ENCODE results near the gene LENG8. TPM values are rescaled to one million over a fixed set of nuclear protein-coding genes. Genes with fewer than 3 reads are reported as not detected.

Gene LENG8
- total and polyA plus RNA-seq, 10 of the 15 experiments (the other 5 are each of a cell fraction or from before 2014, with no cell fraction given), result 2.3 to 145 (median 34.4) TPM

DNA sequence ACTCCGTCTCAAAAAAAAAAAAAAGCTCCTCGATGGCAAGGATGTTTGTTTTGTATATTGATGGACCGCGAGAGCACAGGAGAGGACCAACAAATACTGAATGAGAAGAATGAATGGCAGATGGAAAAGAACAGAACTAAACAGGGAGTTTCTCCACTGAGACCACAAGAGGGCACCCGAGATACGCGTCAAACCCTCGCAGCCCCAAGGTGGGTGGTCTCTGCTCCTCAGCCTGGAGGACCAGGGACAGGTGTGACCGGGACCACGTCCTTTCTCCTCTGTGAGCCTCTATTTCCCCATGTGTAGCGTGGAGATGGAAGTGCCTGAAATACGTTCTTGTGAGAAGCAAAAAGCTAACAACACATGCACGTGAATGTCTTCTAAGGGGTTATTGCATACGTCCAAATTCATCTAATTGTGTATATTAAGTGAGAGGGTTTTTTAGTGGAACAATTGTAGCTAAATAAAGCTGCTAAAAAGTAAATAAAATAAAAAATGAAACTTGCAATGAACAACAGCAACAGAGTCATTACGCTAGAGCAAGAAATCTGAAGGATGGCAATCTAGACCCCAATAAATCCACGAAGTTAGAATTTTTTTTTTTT lies 32.4 kb downstream of the LENG8 start (continued):
- TF ChIP-seq, protein P1, sequence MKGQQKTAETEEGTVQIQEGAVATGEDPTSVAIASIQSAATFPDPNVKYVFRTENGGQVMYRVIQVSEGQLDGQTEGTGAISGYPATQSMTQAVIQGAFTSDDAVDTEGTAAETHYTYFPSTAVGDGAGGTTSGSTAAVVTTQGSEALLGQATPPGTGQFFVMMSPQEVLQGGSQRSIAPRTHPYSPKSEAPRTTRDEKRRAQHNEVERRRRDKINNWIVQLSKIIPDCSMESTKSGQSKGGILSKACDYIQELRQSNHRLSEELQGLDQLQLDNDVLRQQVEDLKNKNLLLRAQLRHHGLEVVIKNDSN (IDR thresholded peaks at IDR 0.05; ENCODE audit: borderline replicate concordance, extremely low read length, insufficient read depth, low read depth, low read length), result no peak
- TF ChIP-seq, protein P2, sequence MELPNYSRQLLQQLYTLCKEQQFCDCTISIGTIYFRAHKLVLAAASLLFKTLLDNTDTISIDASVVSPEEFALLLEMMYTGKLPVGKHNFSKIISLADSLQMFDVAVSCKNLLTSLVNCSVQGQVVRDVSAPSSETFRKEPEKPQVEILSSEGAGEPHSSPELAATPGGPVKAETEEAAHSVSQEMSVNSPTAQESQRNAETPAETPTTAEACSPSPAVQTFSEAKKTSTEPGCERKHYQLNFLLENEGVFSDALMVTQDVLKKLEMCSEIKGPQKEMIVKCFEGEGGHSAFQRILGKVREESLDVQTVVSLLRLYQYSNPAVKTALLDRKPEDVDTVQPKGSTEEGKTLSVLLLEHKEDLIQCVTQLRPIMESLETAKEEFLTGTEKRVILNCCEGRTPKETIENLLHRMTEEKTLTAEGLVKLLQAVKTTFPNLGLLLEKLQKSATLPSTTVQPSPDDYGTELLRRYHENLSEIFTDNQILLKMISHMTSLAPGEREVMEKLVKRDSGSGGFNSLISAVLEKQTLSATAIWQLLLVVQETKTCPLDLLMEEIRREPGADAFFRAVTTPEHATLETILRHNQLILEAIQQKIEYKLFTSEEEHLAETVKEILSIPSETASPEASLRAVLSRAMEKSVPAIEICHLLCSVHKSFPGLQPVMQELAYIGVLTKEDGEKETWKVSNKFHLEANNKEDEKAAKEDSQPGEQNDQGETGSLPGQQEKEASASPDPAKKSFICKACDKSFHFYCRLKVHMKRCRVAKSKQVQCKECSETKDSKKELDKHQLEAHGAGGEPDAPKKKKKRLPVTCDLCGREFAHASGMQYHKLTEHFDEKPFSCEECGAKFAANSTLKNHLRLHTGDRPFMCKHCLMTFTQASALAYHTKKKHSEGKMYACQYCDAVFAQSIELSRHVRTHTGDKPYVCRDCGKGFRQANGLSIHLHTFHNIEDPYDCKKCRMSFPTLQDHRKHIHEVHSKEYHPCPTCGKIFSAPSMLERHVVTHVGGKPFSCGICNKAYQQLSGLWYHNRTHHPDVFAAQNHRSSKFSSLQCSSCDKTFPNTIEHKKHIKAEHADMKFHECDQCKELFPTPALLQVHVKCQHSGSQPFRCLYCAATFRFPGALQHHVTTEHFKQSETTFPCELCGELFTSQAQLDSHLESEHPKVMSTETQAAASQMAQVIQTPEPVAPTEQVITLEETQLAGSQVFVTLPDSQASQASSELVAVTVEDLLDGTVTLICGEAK (IDR thresholded peaks at IDR 0.05; ENCODE audit: borderline replicate concordance), result no peak
- TF ChIP-seq POLR2AphosphoS5 (IDR thresholded peaks at IDR 0.05; ENCODE audit: low read length) (no peak), PML (IDR thresholded peaks at IDR 0.05; ENCODE audit: low read length) (no peak), HDGF (IDR thresholded peaks at IDR 0.05) (no peak)
- TF ChIP-seq, protein P3, sequence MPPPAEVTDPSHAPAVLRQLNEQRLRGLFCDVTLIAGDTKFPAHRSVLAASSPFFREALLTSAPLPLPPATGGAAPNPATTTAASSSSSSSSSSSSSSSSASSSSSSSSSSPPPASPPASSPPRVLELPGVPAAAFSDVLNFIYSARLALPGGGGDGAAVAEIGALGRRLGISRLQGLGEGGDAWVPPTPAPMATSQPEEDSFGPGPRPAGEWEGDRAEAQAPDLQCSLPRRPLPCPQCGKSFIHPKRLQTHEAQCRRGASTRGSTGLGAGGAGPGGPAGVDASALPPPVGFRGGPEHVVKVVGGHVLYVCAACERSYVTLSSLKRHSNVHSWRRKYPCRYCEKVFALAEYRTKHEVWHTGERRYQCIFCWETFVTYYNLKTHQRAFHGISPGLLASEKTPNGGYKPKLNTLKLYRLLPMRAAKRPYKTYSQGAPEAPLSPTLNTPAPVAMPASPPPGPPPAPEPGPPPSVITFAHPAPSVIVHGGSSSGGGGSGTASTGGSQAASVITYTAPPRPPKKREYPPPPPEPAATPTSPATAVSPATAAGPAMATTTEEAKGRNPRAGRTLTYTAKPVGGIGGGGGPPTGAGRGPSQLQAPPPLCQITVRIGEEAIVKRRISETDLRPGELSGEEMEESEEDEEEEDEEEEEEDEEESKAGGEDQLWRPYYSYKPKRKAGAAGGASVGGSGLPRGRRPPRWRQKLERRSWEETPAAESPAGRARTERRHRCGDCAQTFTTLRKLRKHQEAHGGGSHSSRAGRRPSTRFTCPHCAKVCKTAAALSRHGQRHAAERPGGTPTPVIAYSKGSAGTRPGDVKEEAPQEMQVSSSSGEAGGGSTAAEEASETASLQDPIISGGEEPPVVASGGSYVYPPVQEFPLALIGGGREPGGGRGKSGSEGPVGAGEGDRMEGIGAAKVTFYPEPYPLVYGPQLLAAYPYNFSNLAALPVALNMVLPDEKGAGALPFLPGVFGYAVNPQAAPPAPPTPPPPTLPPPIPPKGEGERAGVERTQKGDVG (CRISPR knock-in tag; IDR thresholded peaks at IDR 0.05), result no peak

All from GM12878 (cell line).